Spleen (tissue), 11 donors: Measurements from ENCODE around the gene CAMK1D. TPM values are rescaled to one million over a fixed set of nuclear protein-coding genes. Genes with fewer than 3 reads are reported as not detected.

ENCODE experiments used
- DNase-seq: peaks from one replicate; pipeline ENCODE4 v3.0.0-alpha.2; 2020
- H3K27ac ChIP-seq, 8 donors: fragments of 200-600 bp; sonication (generic) in 7 of 8; 1 replicate in 4 of 8; 2 replicates in 4 of 8; pipeline versions ENCODE4 v1.5.0 to v1.8.0; 2016 to 2021; ENCODE audit warnings: inconsistent platforms in 4 of 8, mild to moderate bottlenecking in 4 of 8, moderate library complexity in 1 of 8
- H3K27me3 ChIP-seq, 7 donors: fragments of 200-600 bp; sonication (generic) in 6 of 7; replicated peaks in 1 of 7; 1 replicate in 4 of 7; 2 replicates in 3 of 7; pipeline versions ENCODE4 v1.5.0 to v1.8.0; 2016 to 2021; ENCODE audit warnings: inconsistent platforms in 3 of 7, mild to moderate bottlenecking in 1 of 7
- H3K36me3 ChIP-seq, 6 donors: fragments of 200-600 bp; sonication (generic) in 5 of 6; 1 replicate in 4 of 6; 2 replicates in 2 of 6; pipeline versions ENCODE4 v1.5.0 to v1.8.0; 2016 to 2021; ENCODE audit warnings: inconsistent platforms in 2 of 6
- H3K4me1 ChIP-seq, 6 donors: fragments of 200-600 bp; sonication (generic) in 5 of 6; 1 replicate in 3 of 6; 2 replicates in 3 of 6; pipeline versions ENCODE4 v1.5.0 to v1.8.0; 2016 to 2021; ENCODE audit warnings: inconsistent platforms in 3 of 6
- H3K4me3 ChIP-seq, 8 donors: fragments of 200-600 bp; sonication (generic) in 7 of 8; 1 replicate in 4 of 8; 2 replicates in 4 of 8; pipeline versions ENCODE4 v1.5.0 to v1.8.0; 2016 to 2021; ENCODE audit warnings: inconsistent platforms in 4 of 8, mild to moderate bottlenecking in 4 of 8, moderate library complexity in 2 of 8
- H3K9me3 ChIP-seq, 8 donors: fragments of 200-600 bp; sonication (generic) in 7 of 8; 1 replicate in 4 of 8; 2 replicates in 4 of 8; pipeline versions ENCODE4 v1.5.0 to v1.8.0; 2016 to 2021; ENCODE audit warnings: inconsistent platforms in 4 of 8
- CTCF ChIP-seq, 11 experiments: fragments of 200-600 bp in 7 of 11; fragments of 450-650 bp in 4 of 11; sonication (generic) in 4 of 11; IDR thresholded peaks in 8 of 11; conservative IDR thresholded peaks in 3 of 11; 1 replicate in 7 of 11; 2 replicates in 4 of 11; pipeline versions ENCODE4 v1.4.0 to v1.8.0; 2016 to 2021; ENCODE audit warnings: antibody characterized with exemption in 11 of 11, inconsistent platforms in 4 of 11, mild to moderate bottlenecking in 1 of 11
- POLR2A ChIP-seq, 3 donors: fragments of 450-650 bp; IDR thresholded peaks; one replicate each; pipeline ENCODE4 v1.5.1; 2017; ENCODE audit warnings: antibody characterized with exemption in 3 of 3, mild to moderate bottlenecking in 1 of 3
- POLR2AphosphoS5 ChIP-seq, 3 donors: sonication (generic); formaldehyde crosslinking; IDR thresholded peaks; one replicate each; pipeline ENCODE4 v1.5.1; 2017; ENCODE audit warnings: antibody characterized with exemption in 3 of 3
- WGBS, 5 donors: extraction: QIAGEN DNeasy Blood & Tissue Kit in 3 of 5; methylation state at CpG; one replicate each; pipeline versions ENCODE4 v1.1.5 to v1.1.7; 2013 to 2018; 5-methylcytosine and 5-hydroxymethylcytosine counted together
- intact Hi-C: fragments of 100-400 bp; cut with DNase I; formaldehyde crosslinking; loops from one replicate; pipeline ENCODE4 v1.15.0; 2023; ENCODE audit warnings: low total_unique reads
- polyA plus RNA-seq, 3 donors: library from polyadenylated mRNA; stranded (reverse); fragments of 200-250 nt; gene quantifications; one replicate each; pipeline ENCODE4 v1.2.1, GENCODE V29; 2013
- total RNA-seq, 7 donors: library from RNA; depleted of rRNA in 3 of 7; stranded (reverse); fragments of >200 nt in 3 of 7; fragmentation: NEBNext Ultra II Directional in 4 of 7; extraction: Animal tissue kit (Norgen Biotek cat#: 25700) in 4 of 7; gene quantifications; one replicate each; pipeline versions ENCODE4 v1.1.0 to v1.2.1, GENCODE V29; 2016 to 2021
- donor health status: healthy with polysubstance abuse.
- donor health status: DM: no; HTN: no; CAD: no; lungs with moderate emphysema.
- donor health status: DM: no; HTN: no; CAD: no.
- donor health status: Bipolar disorder and iron deficiency.
- donor health status: healthy.
- donor health status: DM: no; HTN: no; CAD: no.
- donor health status: DM: yes; HTN: yes; CAD: no.

Gene CAMK1D
- total and polyA plus RNA-seq, 10 donors, result 6.8 to 34.5 (median 20.0) TPM

- 89 to 95% (median 92%) methylated on average over 4 of the region's 4 CpGs for WGBS, 5 donors
These were observed 127.3 kb downstream of the CAMK1D start for GRCh38 chr10:12476656-12477055.

DNA sequence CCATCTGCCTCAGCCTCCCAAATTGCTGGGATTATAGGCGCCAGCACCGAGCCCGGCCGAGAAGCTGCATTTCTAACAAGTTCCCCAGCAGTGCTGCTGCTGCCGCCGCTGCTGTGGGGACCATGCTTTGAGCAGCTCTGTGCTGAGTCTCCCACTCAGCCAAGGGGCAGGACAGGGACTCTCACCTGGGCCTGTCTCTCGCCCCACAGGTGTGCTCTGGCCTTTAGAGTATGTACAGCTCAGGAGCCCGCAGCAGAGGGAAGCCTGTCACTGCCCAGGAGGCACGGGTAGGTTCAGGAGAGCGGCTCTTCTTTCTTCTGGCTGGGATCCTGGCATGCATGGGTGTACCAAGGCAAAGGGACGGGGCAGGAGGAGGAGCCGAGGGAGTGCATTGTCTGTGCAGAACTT lies 130.1 kb downstream of the CAMK1D start:
- H3K4me1 ChIP-seq, result peaks cover 0 to 31% (median 19%) of the 10 kb centered on the region in 6 donors
- H3K27ac ChIP-seq, result no peak overlapping the region
- intact Hi-C loops, result no loop called here
- DNase-seq, result peak; percentile 63
- peaks cover 0 to 5% (median 0%) of the 10 kb centered on the region in 8 donors for H3K9me3 ChIP-seq
- no peaks in the 10 kb centered on the region for H3K27me3 ChIP-seq
- no peak overlapping the region for H3K4me3 ChIP-seq
- TF ChIP-seq POLR2AphosphoS5 (IDR thresholded peaks at IDR 0.05) (no peak), CTCF (IDR thresholded peaks at IDR 0.05 in 8 of 11, conservative IDR thresholded peaks at IDR 0.05 in 3 of 11) (no peak), POLR2A (IDR thresholded peaks at IDR 0.05) (no peak)
- H3K36me3 ChIP-seq, result no peaks in the 10 kb centered on the region
- WGBS, 5 donors, result 92 to 98% (median 94%) methylated on average over 8 to 12 of the region's 12 CpGs

More at GRCh38 chr10:12476656-12477055, 127.3 kb downstream of the CAMK1D start:
- intact Hi-C loops, result no loop called here
- TF ChIP-seq CTCF (IDR thresholded peaks at IDR 0.05 in 8 of 11, conservative IDR thresholded peaks at IDR 0.05 in 3 of 11) (no peak), POLR2AphosphoS5 (IDR thresholded peaks at IDR 0.05) (no peak), POLR2A (IDR thresholded peaks at IDR 0.05) (no peak)
- H3K27ac ChIP-seq, result no peak overlapping the region
- H3K4me3 ChIP-seq, result no peak overlapping the region
- no peak for DNase-seq
- H3K27me3 ChIP-seq, result no peaks in the 10 kb centered on the region
- H3K9me3 ChIP-seq, result peaks cover 0 to 5% (median 0%) of the 10 kb centered on the region in 8 donors
- H3K36me3 ChIP-seq, result no peaks in the 10 kb centered on the region
- peaks cover 0 to 9% (median under 1%) of the 10 kb centered on the region in 6 donors for H3K4me1 ChIP-seq

DNA sequence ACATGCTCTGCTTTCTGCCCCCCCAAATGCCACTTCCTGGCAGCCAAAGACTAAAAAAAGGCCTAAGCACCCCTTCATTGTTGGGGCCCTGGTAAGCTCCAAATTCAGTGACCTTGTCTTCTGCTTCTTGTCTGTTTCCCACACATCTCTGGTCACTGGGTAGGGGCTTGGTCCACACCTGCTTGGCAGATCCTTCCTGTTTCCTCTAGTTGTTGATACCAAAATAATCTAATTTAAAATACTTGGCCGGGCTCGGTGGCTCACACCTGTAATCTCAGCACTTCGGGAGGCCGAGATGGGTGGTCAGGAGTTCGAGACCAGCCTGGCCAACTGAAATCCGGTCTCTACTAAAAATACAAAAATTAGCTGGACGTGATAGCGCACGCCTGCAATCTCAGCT lies 130.6 kb downstream of the CAMK1D start:
- Histone ChIP-seq H3K4me1 (peaks cover 0 to 36% (median 24%) of the 10 kb centered on the region in 6 donors), H3K27ac (no peak overlapping the region), H3K9me3 (peaks cover 0 to under 1% (median 0%) of the 10 kb centered on the region in 8 donors), H3K4me3 (no peak overlapping the region), H3K36me3 (no peaks in the 10 kb centered on the region), H3K27me3 (no peaks in the 10 kb centered on the region)
- intact Hi-C loops, result no loop called here
- 75 to 84% (median 79%) methylated on average over 9 of the region's 9 CpGs for WGBS, 5 donors
- TF ChIP-seq POLR2A (IDR thresholded peaks at IDR 0.05) (no peak), POLR2AphosphoS5 (IDR thresholded peaks at IDR 0.05) (no peak), CTCF (IDR thresholded peaks at IDR 0.05 in 8 of 11, conservative IDR thresholded peaks at IDR 0.05 in 3 of 11) (no peak)
- peak; percentile 23 for DNase-seq

DNA sequence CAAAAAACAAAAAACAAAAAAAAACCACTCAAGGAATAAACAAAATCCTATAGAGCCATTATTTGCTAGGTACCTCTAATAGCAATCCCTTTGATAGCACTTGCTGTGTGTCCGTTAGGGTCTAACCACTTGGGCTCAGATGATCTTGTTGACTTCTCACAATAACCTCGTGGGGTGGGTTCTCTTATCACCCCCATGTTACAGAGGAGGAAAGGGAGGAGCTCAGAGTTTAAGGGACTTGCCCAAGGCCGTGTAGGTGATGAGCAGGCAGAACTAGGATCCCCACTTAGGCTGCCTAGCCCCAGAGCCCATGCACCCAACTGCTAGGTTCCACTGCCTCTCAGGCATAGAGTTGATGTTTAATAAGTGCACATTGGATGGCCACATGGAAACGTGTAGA lies 131.1 kb downstream of the CAMK1D start:
- intact Hi-C loops, result no loop called here
- DNase-seq, result no peak
- no peak overlapping the region for H3K4me3 ChIP-seq
- no peak for TF ChIP-seq CTCF (IDR thresholded peaks at IDR 0.05 in 8 of 11, conservative IDR thresholded peaks at IDR 0.05 in 3 of 11)
- TF ChIP-seq POLR2A (IDR thresholded peaks at IDR 0.05), result no peak
- TF ChIP-seq POLR2AphosphoS5 (IDR thresholded peaks at IDR 0.05), result no peak
- 74 to 89% (median 82%) methylated on average over 4 of the region's 4 CpGs for WGBS, 5 donors
- no peaks in the 10 kb centered on the region for H3K27me3 ChIP-seq
- H3K9me3 ChIP-seq, result no peaks in the 10 kb centered on the region
- H3K27ac ChIP-seq, result no peak overlapping the region
- H3K36me3 ChIP-seq, result no peaks in the 10 kb centered on the region
- H3K4me1 ChIP-seq, result peaks cover 0 to 41% (median 28%) of the 10 kb centered on the region in 6 donors
